ENCODE results near the gene ADAMTSL4. TPM values are rescaled to one million over a fixed set of nuclear protein-coding genes. Genes with fewer than 3 reads are reported as not detected.

ADAMTSL4 gene
- total RNA-seq, result 100 to 1,000 TPM in 1 of 2 donors, 10 to 100 TPM in 1; 23.2 to 104 TPM
- 10 to 100 TPM; 36.4 to 59.5 TPM for polyA plus RNA-seq
- long read RNA-seq, donor 1, result 0 reads
- long read RNA-seq, donor 2, result 0 reads
- long read RNA-seq, donor 3, partial matches to known transcripts, result 0 of 1 reads
- long read RNA-seq, donor 3, other reads (novel, unspliced or antisense), result 0 of 1 reads
- long read RNA-seq, donor 4, result 0 reads
- long read RNA-seq, donor 5, result 0 reads

DNA sequence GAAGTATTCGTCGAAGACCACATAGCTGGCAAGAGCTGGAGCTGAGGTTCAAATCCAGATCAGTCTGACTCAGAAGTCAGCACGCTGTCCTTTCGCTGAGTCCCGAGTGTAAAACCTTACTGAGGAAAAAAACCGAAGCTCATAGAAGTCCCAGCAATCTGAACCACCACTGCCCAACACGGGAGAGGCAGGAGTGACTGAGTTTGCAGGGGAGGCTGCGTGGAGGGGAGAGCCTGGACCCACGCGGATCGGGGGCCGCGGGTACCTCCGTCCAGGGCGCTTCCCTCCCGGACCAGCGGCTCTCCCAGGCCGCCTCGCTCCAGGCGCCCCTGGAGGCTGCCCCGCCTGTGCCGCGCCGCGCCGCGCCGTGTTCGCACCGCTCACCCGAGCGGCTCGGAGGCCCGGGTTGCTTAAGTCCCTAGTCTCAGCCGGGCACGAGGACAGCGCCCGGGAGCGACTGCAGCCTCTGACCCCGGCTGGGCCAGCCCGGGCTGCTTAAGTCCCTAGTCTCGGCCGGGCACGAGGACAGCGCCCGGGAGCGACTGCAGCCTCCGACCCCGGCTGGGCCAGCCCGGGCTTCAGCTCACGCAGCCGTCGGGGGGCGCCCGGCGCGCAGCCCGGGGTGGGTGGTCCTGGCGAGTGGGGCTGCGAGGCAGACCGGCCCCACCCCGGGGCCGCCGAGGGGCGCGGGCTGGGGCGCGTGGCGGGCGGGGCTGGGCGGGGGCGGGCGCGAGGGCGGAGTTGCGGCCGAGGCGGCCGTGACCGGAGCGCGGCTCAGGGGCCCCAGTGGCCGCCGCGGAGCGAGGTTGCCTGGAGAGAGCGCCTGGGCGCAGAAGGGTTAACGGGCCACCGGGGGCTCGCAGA, at the start of gene ADAMTSL4:
ADAMTSL4 (plus strand) TSS at position 777 of the 864 bp plus-strand sequence. CDS start 2,881 bp downstream, outside the sequence.
- ATAC-seq (ENCODE audit: insufficient read depth, low FRiP score), result peak; percentile 48
- peak; percentile 72 to 85 (median 76) for DNase-seq
- WGBS, 2 donors, result 1% methylated on average over 66 to 91 of the region's 91 CpGs
- Histone ChIP-seq H3K4me1 (ENCODE audit: control insufficient read depth in 5 of 5, insufficient read depth in 5 of 5, low read length in 5 of 5) (peaks cover 0 to 47% (median 9%) of the 10 kb centered on the region in 5 donors), H3K4me3 (peak within 1 kb of the TSS; percentile 33), H3K9me3 (ENCODE audit: control insufficient read depth in 4 of 4, insufficient read depth in 3 of 4, low read length in 3 of 4) (no peaks in the 10 kb centered on the region), H3K27ac (ENCODE audit: low read depth in 1 of 2, low read length in 1 of 2) (peak within 1 kb of the TSS; percentile 80 to 84), H3K27me3 (ENCODE audit: control insufficient read depth in 3 of 3, insufficient read depth in 3 of 3, low read length in 2 of 3) (no peaks in the 10 kb centered on the region), H3K9ac (ENCODE audit: insufficient read depth in 1 of 2, low read length in 2 of 2) (peak within 1 kb of the TSS; percentile 11 to 63), H3K36me3 (ENCODE audit: control insufficient read depth in 4 of 4, insufficient read depth in 4 of 4, low read length in 4 of 4) (no peaks in the 10 kb centered on the region)
- no peak for TF ChIP-seq CTCF (IDR thresholded peaks at IDR 0.05; ENCODE audit: control extremely low read depth, extremely low read depth)

- H3K9me3 ChIP-seq (ENCODE audit: control insufficient read depth in 4 of 4, insufficient read depth in 3 of 4, low read length in 3 of 4), result no peaks in the 10 kb centered on the region
- WGBS, 2 donors, result 87 to 91% methylated on average over 6 of the region's 6 CpGs
- H3K4me3 ChIP-seq, result no peak overlapping the region
- peaks cover 11 to 27% (median 15%) of the 10 kb centered on the region in 4 donors for H3K36me3 ChIP-seq (ENCODE audit: control insufficient read depth in 4 of 4, insufficient read depth in 4 of 4, low read length in 4 of 4)
- ATAC-seq (ENCODE audit: insufficient read depth, low FRiP score) (no peak), DNase-seq (no peak)
- no peak overlapping the region for H3K27ac ChIP-seq (ENCODE audit: low read depth in 1 of 2, low read length in 1 of 2)
- TF ChIP-seq CTCF (IDR thresholded peaks at IDR 0.05; ENCODE audit: control extremely low read depth, extremely low read depth), result no peak
- H3K9ac ChIP-seq (ENCODE audit: insufficient read depth in 1 of 2, low read length in 2 of 2), result no peak overlapping the region
- no peaks in the 10 kb centered on the region for H3K27me3 ChIP-seq (ENCODE audit: control insufficient read depth in 3 of 3, insufficient read depth in 3 of 3, low read length in 2 of 3)
- peaks cover 0 to 15% (median 0%) of the 10 kb centered on the region in 5 donors for H3K4me1 ChIP-seq (ENCODE audit: control insufficient read depth in 5 of 5, insufficient read depth in 5 of 5, low read length in 5 of 5)
Measured at GRCh38 chr1:150505431-150505830, 43.8 kb upstream of the ADAMTSL4 start.

DNA sequence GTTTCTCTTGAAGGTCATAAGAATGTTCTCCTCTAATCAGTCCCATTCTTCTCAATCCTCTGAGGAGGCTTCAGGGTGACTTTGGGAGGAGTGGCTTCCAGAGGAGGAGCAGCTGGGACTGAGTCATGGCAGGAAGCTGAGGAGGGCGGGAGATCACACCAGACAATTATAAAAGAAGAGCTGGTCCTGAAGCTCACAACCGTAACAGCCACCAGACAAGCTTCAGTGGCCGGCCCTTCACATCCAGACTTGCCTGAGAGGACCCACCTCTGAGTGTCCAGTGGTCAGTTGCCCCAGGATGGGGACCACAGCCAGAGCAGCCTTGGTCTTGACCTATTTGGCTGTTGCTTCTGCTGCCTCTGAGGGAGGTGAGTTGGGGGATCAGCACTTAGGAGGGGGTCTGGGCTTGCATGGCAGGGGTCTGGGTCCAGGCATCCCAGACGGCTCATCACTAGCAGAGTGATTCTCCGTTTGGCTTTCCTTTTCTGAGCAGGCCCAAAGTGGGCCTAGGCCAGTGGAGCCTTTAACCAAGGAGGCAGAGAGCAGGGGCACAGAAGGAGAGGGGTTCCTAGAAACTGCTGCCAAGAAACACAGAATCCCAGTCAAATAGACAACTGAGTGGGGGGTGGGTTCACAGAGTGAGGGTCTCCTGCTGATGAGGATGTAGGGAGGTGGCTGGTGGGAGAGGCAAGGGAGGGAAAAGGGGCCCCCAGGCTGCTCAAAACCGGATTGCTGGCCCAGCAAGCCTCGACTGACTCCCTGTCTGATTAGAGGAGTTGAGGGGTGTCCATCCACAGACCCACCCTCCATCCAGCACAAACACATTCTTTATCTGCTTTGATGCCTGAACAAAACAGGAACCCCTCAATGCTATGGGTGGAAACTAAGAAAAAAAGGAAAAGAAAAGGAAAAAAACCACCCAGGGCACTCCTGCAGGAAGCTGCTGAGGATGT, 41.0 kb upstream of the ADAMTSL4 start, which contains the start of gene ECM1:
ECM1 (plus strand) TSS at position 198 of the 953 bp plus-strand sequence; CDS start at position 299, 101 bp downstream.
- H3K9me3 ChIP-seq (ENCODE audit: control insufficient read depth in 4 of 4, insufficient read depth in 3 of 4, low read length in 3 of 4), result no peaks in the 10 kb centered on the region
- no peak for TF ChIP-seq CTCF (IDR thresholded peaks at IDR 0.05; ENCODE audit: control extremely low read depth, extremely low read depth)
- ATAC-seq (ENCODE audit: insufficient read depth, low FRiP score) (peak; percentile 71), DNase-seq (peak in 1 of 3 donors; percentile 32)
- no peaks in the 10 kb centered on the region for H3K27me3 ChIP-seq (ENCODE audit: control insufficient read depth in 3 of 3, insufficient read depth in 3 of 3, low read length in 2 of 3)
- peak within 1 kb of the TSS; percentile 62 to 82 for H3K27ac ChIP-seq (ENCODE audit: low read depth in 1 of 2, low read length in 1 of 2)
- H3K4me3 ChIP-seq, result no peak within 1 kb of the TSS
- 64 to 65% methylated on average over 7 of the region's 7 CpGs for WGBS, 2 donors
- peaks cover 0 to 15% (median 0%) of the 10 kb centered on the region in 5 donors for H3K4me1 ChIP-seq (ENCODE audit: control insufficient read depth in 5 of 5, insufficient read depth in 5 of 5, low read length in 5 of 5)
- no peak within 1 kb of the TSS for H3K9ac ChIP-seq (ENCODE audit: insufficient read depth in 1 of 2, low read length in 2 of 2)
- peaks cover 9 to 25% (median 10%) of the 10 kb centered on the region in 4 donors for H3K36me3 ChIP-seq (ENCODE audit: control insufficient read depth in 4 of 4, insufficient read depth in 4 of 4, low read length in 4 of 4)
